Central memory CD8-positive, alpha-beta T cell (primary cell): ENCODE results near the gene SEMA3E.

Experiments
- ATAC-seq: fragments of 150-1000 bp; cut with Tn5 transposase; replicated peaks from 2 replicates; pipeline ENCODE4 v1.10.0; 2022; ENCODE audit warnings: mild to moderate bottlenecking, moderate FRiP score, moderate number of reproducible peaks; ENCODE audit not compliant: poor library complexity, severe bottlenecking; ENCODE audit errors: extremely low read depth
- DNase-seq, 2 donors: peaks; one replicate each; pipeline ENCODE4 v3.0.0; 2021; ENCODE audit warnings: low spot score in 2 of 2
- H3K27ac Mint-ChIP-seq: one replicate; pipeline ENCODE4 v1.8.0; 2022; ENCODE audit warnings: low read depth, mild to moderate bottlenecking, moderate library complexity, mixed read lengths
- H3K27me3 Mint-ChIP-seq: one replicate; pipeline ENCODE4 v1.8.0; 2022; ENCODE audit warnings: mixed read lengths
- H3K36me3 Mint-ChIP-seq: one replicate; pipeline ENCODE4 v1.8.0; 2022; ENCODE audit warnings: mild to moderate bottlenecking, moderate library complexity, mixed read lengths; ENCODE audit not compliant: insufficient read depth
- H3K4me1 Mint-ChIP-seq: one replicate; pipeline ENCODE4 v1.8.0; 2022; ENCODE audit warnings: mixed read lengths
- H3K4me3 Mint-ChIP-seq: one replicate; pipeline ENCODE4 v1.8.0; 2022; ENCODE audit warnings: mild to moderate bottlenecking, moderate library complexity, mixed read lengths
- H3K9me3 Mint-ChIP-seq: one replicate; pipeline ENCODE4 v1.8.0; 2022; ENCODE audit warnings: mixed read lengths

The SEMA3E gene

DNA sequence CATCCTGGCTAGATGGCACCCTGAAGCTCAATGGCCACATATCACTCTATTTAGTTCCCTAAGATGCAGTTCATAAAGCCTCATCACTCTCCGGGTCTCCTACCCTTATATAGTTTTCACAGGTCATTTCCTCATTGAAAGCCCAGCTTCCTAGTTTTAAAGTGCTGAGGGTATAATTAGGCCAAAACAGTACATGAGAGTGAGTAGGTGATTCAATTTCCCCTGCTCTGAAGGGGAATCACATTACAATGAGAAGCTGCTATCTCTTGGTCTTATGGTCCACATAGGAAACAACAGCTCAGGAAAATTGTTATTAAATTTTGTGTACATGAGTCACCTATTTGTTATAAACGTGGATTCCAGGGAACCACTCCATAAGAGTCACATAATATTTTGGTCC, 162.0 kb downstream of the SEMA3E start:
- peaks cover 1% of the 10 kb centered on the region for H3K36me3 Mint-ChIP-seq
- H3K27ac Mint-ChIP-seq = no peak overlapping the region
- H3K4me3 Mint-ChIP-seq = no peak overlapping the region
- no peaks in the 10 kb centered on the region for H3K27me3 Mint-ChIP-seq
- DNase-seq = no peak
- H3K4me1 Mint-ChIP-seq = no peaks in the 10 kb centered on the region
- ATAC-seq = no peak
- H3K9me3 Mint-ChIP-seq = peaks cover 30% of the 10 kb centered on the region

DNA sequence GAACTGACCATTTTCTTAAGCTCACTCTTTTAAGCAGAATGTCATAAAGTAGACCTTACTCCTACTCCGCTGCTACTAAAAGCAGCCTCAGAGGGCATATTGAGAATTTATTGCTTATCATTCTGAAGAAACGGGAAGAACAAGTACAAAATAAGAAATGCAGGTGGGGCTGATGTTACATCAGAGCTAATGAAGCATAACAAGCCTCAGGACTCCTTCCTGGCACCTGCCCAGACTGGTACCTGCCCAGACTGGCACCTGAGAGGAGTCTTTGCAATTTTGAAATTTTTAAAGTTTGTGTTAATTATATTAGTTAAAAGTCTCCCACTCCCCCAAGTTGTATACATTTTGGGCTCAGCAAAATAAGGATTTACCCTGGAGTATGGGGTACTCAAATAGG, 162.4 kb downstream of the SEMA3E start:
- Mint-ChIP-seq H3K36me3 (peaks cover 1% of the 10 kb centered on the region), H3K9me3 (peaks cover 30% of the 10 kb centered on the region), H3K27me3 (no peaks in the 10 kb centered on the region), H3K27ac (no peak overlapping the region), H3K4me1 (no peaks in the 10 kb centered on the region), H3K4me3 (no peak overlapping the region)
- ATAC-seq (no peak), DNase-seq (no peak)

GRCh38 chr7:83484826-83485225, 164.1 kb downstream of the SEMA3E start:
- Mint-ChIP-seq H3K36me3 (peaks cover 1% of the 10 kb centered on the region), H3K9me3 (peaks cover 30% of the 10 kb centered on the region), H3K4me3 (no peak overlapping the region), H3K4me1 (no peaks in the 10 kb centered on the region), H3K27ac (no peak overlapping the region), H3K27me3 (no peaks in the 10 kb centered on the region)
- DNase-seq = no peak
- ATAC-seq = no peak

- H3K4me1 Mint-ChIP-seq = no peaks in the 10 kb centered on the region
- H3K36me3 Mint-ChIP-seq = peaks cover 1% of the 10 kb centered on the region
- H3K9me3 Mint-ChIP-seq = peaks cover 32% of the 10 kb centered on the region
- DNase-seq (no peak), ATAC-seq (no peak)
- H3K27me3 Mint-ChIP-seq = no peaks in the 10 kb centered on the region
- no peak overlapping the region for H3K4me3 Mint-ChIP-seq
- H3K27ac Mint-ChIP-seq = no peak overlapping the region
Observed at GRCh38 chr7:83484266-83484665, 164.7 kb downstream of the SEMA3E start.

DNA sequence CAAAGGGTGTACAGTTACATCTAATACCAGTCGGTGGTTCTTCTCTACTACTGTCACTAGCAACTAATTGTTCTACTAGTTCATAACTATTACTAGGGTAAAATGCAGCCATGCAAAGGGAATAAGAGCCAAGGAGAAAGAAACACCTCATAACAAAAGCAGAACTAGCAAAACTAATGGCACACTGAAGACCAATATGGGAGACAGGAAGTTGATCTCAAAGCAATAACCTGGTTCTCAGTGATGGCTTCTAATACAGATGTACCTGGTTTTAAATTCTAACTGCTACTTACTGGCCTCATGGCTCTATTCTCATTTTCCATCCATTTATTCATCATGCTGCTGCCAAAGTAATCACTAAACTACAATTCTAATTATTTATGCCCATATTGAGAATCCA, 170.3 kb downstream of the SEMA3E start:
- DNase-seq (no peak), ATAC-seq (no peak)
- H3K36me3 Mint-ChIP-seq = no peaks in the 10 kb centered on the region
- no peaks in the 10 kb centered on the region for H3K4me1 Mint-ChIP-seq
- no peaks in the 10 kb centered on the region for H3K27me3 Mint-ChIP-seq
- peaks cover 7% of the 10 kb centered on the region for H3K9me3 Mint-ChIP-seq
- no peak overlapping the region for H3K4me3 Mint-ChIP-seq
- no peak overlapping the region for H3K27ac Mint-ChIP-seq

GRCh38 chr7:83476511-83477050, 172.4 kb downstream of the SEMA3E start:
- Mint-ChIP-seq H3K9me3 (peaks cover 12% of the 10 kb centered on the region), H3K27ac (no peak overlapping the region), H3K4me3 (no peak overlapping the region), H3K27me3 (no peaks in the 10 kb centered on the region), H3K36me3 (no peaks in the 10 kb centered on the region), H3K4me1 (no peaks in the 10 kb centered on the region)
- ATAC-seq (no peak), DNase-seq (no peak)

DNA sequence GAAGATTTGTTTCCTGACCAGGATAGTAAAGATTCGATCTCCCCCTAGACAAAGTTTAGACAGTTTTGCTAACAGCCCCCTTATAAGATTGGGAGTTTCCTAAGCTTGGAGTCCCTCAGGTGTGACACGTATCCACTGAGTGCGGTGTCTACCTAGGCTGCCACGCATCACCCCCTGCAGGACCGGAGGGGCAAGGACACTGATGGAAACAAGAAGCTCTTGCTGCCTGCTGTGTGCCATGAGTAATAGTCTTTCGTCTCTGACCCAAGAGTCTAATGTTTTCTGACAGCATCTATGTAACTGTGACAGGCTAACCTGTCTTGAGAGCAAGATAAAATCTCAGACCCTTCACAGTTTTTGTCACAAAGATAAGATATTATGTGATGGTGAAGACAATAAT, 173.5 kb downstream of the SEMA3E start:
- Mint-ChIP-seq H3K4me1 (no peaks in the 10 kb centered on the region), H3K4me3 (no peak overlapping the region), H3K27me3 (no peaks in the 10 kb centered on the region), H3K27ac (no peak overlapping the region), H3K9me3 (peaks cover 12% of the 10 kb centered on the region), H3K36me3 (no peaks in the 10 kb centered on the region)
- no peak for ATAC-seq
- no peak for DNase-seq

DNA sequence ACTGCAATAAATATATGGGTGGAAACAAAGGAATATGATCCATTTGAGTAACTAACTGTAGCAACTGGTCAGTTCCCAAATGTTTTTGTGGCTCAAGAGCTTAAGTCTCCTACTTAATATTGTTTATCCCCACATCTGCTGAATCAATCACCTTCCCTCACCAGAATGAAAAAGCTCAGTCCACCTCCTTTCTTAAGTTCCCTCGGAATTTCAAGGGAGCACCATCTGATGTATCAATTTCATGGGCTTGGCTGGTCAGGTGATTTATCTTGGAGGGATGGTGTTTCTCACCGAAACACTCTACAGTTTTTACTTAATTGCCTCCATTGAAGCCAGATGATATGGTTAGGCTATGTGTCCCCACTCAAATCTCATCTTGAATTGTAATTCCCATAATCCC, 176.6 kb downstream of the SEMA3E start:
- Mint-ChIP-seq H3K4me1 (no peaks in the 10 kb centered on the region), H3K27me3 (no peaks in the 10 kb centered on the region), H3K9me3 (peaks cover 5% of the 10 kb centered on the region), H3K27ac (no peak overlapping the region), H3K36me3 (no peaks in the 10 kb centered on the region), H3K4me3 (no peak overlapping the region)
- DNase-seq (no peak), ATAC-seq (no peak)

GRCh38 chr7:83469491-83469890, 179.4 kb downstream of the SEMA3E start:
- no peaks in the 10 kb centered on the region for H3K4me1 Mint-ChIP-seq
- H3K36me3 Mint-ChIP-seq = no peaks in the 10 kb centered on the region
- no peaks in the 10 kb centered on the region for H3K27me3 Mint-ChIP-seq
- H3K27ac Mint-ChIP-seq = no peak overlapping the region
- no peak for DNase-seq
- H3K9me3 Mint-ChIP-seq = peaks cover 10% of the 10 kb centered on the region
- no peak for ATAC-seq
- H3K4me3 Mint-ChIP-seq = no peak overlapping the region

DNA sequence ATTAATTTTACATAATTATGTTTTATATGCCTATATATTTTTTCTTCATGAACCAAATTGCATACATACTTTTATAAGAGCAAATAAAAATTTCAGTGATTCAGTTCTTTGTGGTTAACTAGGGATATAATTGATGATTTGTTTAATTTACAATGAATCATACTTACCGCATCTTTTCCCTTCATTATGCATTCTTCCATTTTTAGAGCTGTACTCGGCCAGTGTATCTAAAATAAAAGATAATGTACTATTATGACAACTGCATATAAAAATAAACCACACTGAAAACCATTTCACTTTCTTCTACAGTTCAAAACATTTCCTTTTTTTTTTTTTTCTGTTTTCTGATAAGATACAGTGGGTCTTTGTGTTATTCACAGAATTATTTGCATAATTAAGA, 179.9 kb downstream of the SEMA3E start:
- no peaks in the 10 kb centered on the region for H3K27me3 Mint-ChIP-seq
- H3K4me1 Mint-ChIP-seq = no peaks in the 10 kb centered on the region
- no peak for ATAC-seq
- no peak overlapping the region for H3K27ac Mint-ChIP-seq
- no peak for DNase-seq
- H3K36me3 Mint-ChIP-seq = no peaks in the 10 kb centered on the region
- H3K9me3 Mint-ChIP-seq = peaks cover 11% of the 10 kb centered on the region
- no peak overlapping the region for H3K4me3 Mint-ChIP-seq

GRCh38 chr7:83468251-83468739, 180.6 kb downstream of the SEMA3E start:
- peaks cover 19% of the 10 kb centered on the region for H3K9me3 Mint-ChIP-seq
- no peak overlapping the region for H3K27ac Mint-ChIP-seq
- ATAC-seq (no peak), DNase-seq (no peak)
- H3K4me3 Mint-ChIP-seq = no peak overlapping the region
- H3K36me3 Mint-ChIP-seq = no peaks in the 10 kb centered on the region
- no peaks in the 10 kb centered on the region for H3K4me1 Mint-ChIP-seq
- no peaks in the 10 kb centered on the region for H3K27me3 Mint-ChIP-seq

DNA sequence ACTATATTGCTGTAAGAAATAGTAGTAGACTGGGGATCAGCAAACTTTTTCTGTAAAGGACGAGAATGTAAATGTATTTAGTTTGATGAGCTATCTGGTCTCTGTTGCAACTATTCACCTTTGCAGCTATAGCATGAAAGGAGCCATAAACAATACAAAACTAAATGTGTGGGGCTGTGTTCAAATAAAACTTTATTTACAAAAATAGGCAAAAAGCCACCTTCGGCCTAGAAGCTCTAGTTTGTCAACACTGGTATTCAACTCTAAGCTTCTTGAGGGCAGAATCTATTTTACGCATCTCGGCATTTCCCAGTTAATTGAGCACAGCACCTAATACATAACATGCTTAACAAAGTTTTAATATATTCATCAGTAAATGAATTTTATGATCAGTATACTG, 181.4 kb downstream of the SEMA3E start:
- no peak for DNase-seq
- Mint-ChIP-seq H3K4me1 (no peaks in the 10 kb centered on the region), H3K36me3 (no peaks in the 10 kb centered on the region), H3K9me3 (peaks cover 23% of the 10 kb centered on the region), H3K27ac (no peak overlapping the region), H3K4me3 (no peak overlapping the region), H3K27me3 (no peaks in the 10 kb centered on the region)
- ATAC-seq = no peak

GRCh38 chr7:83466956-83467355, 182.0 kb downstream of the SEMA3E start:
- Mint-ChIP-seq H3K27ac (no peak overlapping the region), H3K4me1 (no peaks in the 10 kb centered on the region), H3K9me3 (peaks cover 21% of the 10 kb centered on the region), H3K27me3 (no peaks in the 10 kb centered on the region), H3K4me3 (no peak overlapping the region), H3K36me3 (no peaks in the 10 kb centered on the region)
- DNase-seq (no peak), ATAC-seq (no peak)
